Left cardiac atrium (tissue), 4 donors: ENCODE measurements around the gene CHMP1A. TPM values are rescaled to one million over a fixed set of nuclear protein-coding genes. Genes with fewer than 3 reads are reported as not detected.
A peak's percentile ranks its signal among the peaks of the same experiment; 100 is the strongest.
"Not testable (repeated sequence)": the region's sequence is repeated elsewhere in the genome, so short reads cannot be mapped to it uniquely, and the experiment has no call there.

Experiments
- ATAC-seq, 2 donors: fragments of 200-7000 bp; cut with Tn5 transposase; one replicate each; pipeline ENCODE4 v1.9.1; 2020; ENCODE audit warnings: mild to moderate bottlenecking in 2 of 2, moderate library complexity in 2 of 2
- DNase-seq: peaks from one replicate; pipeline ENCODE4 v3.0.0-alpha.2; 2020
- intact Hi-C, 2 donors: fragments of 100-400 bp; cut with DNase I; formaldehyde crosslinking; loops; one replicate each; pipeline versions ENCODE4 v1.14.1 to v1.15.1; 2022 to 2023
- total RNA-seq, 2 donors: library from RNA; stranded (reverse); fragmentation: NEBNext Ultra II Directional; extraction: Animal tissue kit (Norgen Biotek cat#: 25700); gene quantifications; one replicate each; pipeline ENCODE4 v1.2.1, GENCODE V29; 2021
- donor health status: DM: no; HTN: yes; CAD: no.
- donor health status: DM: no; HTN: yes; CAD: no; lungs with severe emphysema.
- donor health status: DM: yes; HTN: yes; CAD: no.
- donor health status: Dilated cardiomyopathy.

The CHMP1A gene
- total RNA-seq, 2 donors from 2014 or later = 41.7 to 51.9 TPM

DNA sequence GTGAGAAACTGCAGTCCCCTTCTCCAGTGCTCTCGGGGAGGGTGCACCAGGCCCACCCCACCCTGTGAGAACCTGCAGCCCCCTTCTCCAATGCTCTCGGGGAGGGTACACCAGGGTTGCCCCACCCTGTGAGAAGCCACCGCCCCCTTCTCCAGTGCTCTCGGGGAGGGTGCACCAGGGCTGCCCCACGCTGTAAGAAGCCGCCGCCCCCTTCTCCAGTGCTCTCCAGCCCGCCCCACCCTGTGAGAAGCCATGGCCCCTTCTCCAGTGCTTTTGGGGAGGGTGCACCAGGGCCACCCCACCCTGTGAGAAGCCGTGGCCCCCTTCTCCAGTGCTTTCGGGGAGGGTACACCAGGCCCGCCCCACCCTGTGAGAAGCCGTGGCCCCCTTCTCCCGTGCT lies 12.2 kb upstream of the CHMP1A start:
- no peak for ATAC-seq
- intact Hi-C loops = no loop called here

DNA sequence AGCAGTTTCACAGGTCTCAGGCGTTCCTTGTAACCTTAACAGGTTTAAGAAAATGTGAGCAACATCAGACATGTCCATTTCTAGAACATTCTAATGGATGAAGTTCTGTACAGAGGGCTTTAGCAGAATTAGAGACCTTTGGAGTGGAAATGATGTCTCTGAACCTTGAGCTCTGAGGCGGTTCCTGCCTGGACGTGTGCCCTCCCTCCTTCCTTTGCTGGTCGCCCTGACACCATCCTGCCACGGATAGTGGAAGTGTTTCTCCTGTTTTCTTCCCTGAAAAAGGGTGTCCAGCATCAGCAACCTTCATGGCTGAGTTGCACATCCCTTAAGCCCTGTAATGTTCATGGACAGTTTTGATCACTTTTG lies 11.3 kb upstream of the CHMP1A start:
- DNase-seq (no peak), ATAC-seq (no peak)
- intact Hi-C loops = no loop called here

More for the DNA sequence above, 12.2 kb upstream of the CHMP1A start:
- peak; percentile 2 for DNase-seq

DNA sequence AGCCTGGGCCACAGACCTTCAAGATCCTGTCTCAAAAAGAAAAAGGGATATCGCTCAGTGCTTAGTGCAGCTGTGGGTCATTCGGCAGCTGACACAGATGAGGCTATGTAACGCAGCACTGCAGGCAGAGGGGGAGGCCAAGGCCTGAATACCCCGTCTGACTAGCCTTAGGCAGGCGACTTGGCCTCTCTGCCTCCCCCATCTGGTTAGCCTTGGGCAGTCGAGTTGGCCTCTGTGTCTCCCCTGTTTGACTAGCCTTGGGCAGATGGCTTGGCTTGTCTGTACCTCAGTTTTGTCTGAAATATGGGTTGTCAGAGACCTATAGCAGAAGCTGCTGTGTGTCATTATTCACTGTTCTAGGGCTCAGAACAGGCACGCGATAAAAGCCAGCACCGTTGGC lies 10.1 kb upstream of the CHMP1A start:
- ATAC-seq (no peak), DNase-seq (peak; percentile 8)
- intact Hi-C loops = no loop called here

DNA sequence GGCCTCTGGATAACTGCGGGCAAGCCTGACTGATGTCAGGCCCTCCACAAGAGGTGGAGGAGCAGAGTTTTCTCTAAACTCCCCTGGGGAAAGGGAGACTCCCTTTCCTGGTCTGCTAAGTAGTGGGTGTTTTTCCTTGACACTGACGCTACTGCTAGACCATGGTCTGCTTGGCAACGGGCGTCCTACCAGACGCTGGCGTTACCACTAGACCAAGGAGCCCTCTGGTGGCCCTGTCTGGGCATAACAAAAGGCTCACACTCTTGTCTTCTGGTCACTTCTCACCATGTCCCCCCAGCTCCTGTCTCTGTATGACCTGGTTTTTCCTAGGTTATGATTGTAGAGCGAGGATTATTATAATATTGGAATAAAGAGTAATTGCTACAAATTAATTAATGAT lies 9.5 kb upstream of the CHMP1A start:
- ATAC-seq, intact Hi-C loops: not testable (repeated sequence)
- peak; percentile 20 for DNase-seq

DNA sequence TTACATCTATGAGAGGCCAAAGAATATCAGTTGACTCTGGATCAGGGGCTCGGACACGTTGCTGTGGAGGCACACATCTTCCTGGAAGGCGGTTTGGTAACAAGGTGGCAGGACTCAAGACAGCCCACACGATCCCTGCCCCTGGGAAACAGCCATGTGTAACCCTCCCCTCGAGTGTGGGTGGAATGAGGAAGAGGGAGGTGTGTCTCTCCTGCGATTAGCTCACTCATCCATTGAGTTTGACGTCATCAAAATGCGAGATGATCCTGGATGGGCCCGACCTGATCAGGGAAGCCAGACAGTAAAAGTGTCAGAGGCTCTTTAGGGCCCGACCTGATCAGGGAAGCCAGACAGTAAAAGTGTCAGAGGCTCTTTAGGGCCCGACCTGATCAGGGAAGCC lies 6.7 kb upstream of the CHMP1A start:
- intact Hi-C loops, ATAC-seq: not testable (repeated sequence)
- DNase-seq = peak; percentile 2

DNA sequence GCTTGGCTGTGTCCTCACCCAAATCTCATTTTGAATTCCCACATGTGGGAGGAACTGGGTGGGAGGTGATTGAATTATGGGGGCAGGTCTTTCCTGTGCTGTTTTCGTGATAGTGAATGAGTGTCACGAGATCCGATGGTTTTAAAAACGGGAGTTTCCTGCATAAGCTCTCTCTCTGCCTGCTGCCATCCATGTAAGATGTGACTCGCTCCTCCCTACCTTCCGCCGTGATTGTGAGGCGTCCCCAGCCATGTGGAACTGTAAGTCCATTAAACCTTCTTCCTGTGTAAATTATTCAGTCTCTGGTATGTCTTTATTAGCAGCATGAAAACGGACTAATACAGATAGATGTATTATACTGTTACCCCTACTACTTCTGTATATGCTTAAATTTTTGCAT lies 3.7 kb upstream of the CHMP1A start:
- DNase-seq (no peak), ATAC-seq (no peak)
- intact Hi-C loops = no loop called here

DNA sequence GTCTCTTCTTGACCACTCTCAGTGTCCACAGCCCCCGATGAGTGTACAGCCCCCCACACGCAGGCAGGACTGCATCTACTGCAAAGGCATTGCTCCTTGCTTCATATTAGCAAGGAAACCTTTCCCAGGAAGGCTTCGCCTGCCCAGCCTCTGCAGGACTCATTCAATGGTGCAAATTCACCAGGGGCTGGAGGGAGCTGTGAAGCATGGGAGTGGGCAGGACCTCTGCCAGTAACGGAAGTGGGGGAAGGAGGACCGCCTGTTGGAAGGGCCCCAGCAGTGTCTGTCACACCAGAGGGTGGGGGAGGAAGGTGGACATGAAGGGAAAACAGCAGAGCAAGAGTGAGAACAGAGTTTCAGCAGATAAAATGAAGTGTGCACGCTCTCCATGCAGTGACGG lies 2.6 kb upstream of the CHMP1A start:
- no peak for ATAC-seq
- peak; percentile 13 for DNase-seq
- intact Hi-C loops = no loop called here

DNA sequence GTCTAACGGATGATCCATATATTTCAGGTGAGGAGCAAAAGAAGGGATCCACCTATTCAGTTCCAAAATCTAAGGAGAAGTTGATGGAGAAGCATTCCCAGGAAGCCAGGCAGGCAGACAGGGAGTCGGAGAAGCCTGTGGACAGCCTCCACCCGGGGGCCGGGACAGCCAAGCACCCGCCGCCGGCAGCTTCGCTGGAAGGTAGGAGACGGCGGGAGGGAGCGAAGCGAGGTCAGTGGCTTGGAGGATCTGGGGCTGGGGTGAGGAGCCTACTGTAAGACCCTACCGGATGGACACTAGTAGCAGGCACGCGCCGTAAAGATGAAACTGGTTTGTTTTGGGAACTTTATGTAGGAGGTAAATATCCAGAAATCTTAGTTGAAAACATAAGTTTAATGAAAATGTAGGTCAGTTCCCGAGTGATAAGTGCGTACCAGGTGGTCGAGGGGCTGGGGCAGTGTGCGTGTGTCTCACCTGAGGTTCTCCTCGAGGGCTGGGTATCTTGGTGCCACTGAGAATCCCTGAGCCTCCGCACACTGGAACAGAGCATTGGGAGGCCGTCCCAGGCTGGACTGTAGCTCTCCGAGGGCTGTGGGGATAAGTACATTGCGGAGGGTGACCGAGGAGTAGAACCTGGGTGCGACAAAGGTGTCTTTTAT lies 842 bp upstream of the CHMP1A start:
- intact Hi-C loops = no loop called here
- ATAC-seq (peak in 1 of 2 donors; percentile 27), DNase-seq (peak; percentile 22)

DNA sequence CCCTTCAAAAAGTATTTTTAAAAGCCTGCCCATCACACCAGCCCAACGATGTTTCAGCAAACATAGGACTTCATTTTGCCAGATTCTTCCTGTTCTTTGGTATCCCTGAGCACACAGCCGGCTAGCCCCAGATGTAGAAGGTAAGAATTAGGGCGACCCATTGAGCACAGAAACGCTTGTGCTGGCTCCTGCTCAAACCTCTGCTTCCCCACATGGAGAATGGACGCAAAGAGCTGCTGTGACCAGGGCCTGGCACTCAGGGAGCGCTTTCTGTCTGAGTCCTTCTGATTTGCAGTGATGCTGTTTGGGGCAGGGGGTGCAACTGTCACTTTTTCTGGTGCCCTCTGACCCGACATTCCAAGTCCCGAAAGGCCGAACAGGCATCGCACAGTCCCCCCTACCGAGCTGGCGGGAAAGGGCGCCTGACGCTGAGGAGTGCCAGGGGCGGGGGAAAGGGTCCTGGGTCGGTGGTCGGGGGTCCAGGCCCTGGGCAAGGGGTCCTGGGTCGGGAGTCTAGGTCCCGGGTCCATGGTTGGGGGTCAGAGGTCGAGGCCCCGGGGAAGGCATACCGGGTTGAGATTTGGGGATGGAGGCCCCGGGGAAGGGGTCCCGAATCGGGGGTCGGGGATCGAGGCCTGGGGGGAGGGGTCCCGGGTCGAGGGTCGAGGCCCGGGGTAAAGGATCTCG lies 930 bp downstream of the CHMP1A start:
- intact Hi-C loops = no loop called here
- ATAC-seq = no peak
- no peak for DNase-seq

DNA sequence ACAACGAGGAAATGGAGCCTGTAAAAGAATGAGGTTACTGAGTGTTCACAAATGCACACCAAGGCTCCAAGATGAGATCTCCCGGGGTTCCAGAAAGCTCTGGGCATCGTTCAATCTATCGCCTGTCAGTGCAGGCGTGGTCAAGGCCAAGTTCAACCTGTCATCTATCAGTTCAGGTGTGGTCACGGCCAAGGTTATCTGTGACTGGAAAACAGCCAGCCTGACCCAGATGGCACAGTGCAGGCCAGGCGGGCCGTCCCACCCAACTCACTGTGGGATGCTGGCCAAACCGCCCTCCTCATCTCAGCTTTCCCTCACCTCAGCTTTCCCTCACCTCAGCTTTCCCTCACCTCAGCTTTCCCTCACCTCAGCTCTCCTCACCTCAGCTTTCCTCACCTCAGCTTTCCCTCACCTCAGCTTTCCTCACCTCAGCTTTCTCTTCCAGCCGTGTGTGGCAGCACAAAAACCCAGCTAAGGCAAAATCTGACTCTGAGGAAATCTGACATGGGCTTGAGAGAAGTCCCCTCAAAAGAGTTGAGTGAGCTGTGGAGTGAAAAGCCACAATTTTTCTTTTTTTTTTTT lies 2.4 kb downstream of the CHMP1A start:
- ATAC-seq (no peak), DNase-seq (peak; percentile 11)
- intact Hi-C loops = no loop called here

DNA sequence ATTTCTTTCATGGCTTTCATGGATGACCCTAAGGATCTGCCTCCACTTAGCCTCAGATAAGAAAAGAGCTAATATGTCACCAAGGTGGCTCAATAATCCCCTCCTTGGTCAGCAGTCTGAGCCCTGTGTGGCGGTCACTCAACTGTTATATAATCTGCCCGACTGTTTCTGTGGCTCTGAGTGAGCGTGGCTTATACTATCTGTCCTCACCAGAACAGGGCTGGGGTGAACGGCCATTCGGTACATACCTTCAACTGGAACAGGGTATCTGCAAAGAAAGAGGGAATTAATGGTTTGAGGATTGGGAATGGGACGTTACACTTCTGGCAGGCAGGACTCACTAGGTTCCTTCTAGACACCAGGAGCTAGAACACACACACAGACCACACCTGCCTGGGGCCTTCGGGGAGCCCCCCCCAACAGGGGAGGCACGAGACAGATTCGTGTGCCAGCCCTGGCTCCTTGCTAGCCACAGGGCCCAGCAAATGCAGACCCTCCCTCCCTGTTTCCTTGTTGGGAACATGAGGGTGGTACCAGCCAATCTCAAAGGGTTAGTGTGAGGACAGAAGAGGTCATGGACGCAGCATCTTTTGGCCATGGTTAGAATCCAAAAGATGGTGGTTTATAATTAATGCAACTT lies 3.7 kb downstream of the CHMP1A start:
- DNase-seq (no peak), ATAC-seq (no peak)
- intact Hi-C loops = no loop called here

DNA sequence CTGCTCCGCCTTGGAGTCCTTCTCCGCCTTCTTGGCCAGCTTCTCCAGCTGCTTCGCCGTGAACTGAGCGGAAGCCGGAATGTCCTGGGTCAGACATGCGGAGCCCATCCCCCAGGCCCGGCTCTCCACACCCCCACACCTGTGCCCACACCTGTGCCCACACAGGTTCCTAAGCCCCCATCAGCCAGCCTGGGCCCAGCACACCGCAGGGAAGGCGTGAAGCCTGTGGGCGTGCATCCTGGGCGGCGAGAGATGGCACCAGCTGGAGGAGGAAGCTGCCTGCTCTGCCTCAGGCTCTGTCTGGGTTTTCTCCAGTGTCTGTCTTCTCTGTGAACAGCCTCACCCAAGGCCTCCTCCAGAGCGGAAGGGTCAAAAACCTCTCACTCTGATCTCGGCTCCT lies 5.9 kb downstream of the CHMP1A start:
- no peak for ATAC-seq
- intact Hi-C loops = no loop called here
- DNase-seq = no peak

DNA sequence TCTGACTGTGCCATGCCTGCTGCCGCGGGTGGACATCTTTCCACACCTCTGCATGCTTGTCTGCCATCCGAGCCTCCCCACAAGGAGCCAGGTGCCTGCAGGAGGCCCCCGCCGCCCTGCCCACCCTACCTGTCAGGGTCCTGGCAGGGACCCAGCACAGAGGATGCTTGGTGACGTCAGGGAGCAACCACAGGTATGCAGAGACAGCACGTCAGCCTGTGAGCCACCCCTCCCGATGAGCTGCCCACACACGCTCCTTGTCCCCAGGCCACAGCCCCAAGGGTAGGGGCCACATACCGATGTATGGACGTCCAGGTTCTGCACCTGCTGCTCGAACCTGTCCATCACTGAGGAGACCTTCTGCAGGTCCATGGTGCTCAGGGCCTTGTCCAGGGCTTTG lies 10.6 kb downstream of the CHMP1A start:
- ATAC-seq (no peak), DNase-seq (no peak)
- intact Hi-C loops = no loop called here

DNA sequence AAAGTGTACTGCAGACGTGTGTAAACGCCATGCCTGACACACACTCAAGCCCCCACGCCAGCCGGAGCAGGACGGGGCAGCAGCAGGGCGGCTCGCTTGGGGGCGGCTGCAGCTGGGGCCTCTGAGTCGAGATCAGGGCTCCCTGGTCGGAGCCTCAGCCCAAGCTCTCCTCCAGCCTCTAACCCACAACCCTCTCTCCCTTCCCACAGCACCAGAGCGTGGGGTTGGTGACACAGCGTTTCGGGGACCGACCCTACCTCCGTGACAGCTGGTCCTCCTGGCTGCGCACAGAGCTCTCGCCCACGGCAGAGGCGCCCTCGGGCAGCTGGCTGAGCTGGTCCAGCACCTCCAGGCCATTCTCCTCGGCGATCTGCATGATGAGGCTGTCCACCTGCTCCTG lies 11.2 kb downstream of the CHMP1A start:
- DNase-seq (no peak), ATAC-seq (no peak)
- intact Hi-C loops = no loop called here

DNA sequence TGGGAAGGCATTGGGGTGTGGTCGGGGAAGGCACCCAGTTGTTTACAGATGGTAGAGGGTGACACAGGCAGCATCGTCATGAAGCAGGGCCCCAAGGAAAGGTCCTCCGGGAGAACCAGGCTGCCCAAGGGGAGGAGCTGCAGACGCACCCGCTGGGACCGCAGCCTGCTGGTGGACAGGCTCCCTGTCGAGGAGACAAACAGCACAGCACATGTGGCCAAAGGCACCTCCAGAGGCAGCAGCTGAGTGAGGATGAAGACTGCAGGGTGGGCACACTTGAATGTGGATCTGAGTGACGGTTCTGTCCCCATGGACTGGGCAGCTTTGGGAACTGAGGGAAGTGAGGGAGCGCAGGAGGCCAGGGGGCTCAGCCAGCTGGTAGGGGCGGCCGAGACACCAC lies 12.4 kb downstream of the CHMP1A start:
- no peak for ATAC-seq
- no peak for DNase-seq
- intact Hi-C loops = no loop called here

DNA sequence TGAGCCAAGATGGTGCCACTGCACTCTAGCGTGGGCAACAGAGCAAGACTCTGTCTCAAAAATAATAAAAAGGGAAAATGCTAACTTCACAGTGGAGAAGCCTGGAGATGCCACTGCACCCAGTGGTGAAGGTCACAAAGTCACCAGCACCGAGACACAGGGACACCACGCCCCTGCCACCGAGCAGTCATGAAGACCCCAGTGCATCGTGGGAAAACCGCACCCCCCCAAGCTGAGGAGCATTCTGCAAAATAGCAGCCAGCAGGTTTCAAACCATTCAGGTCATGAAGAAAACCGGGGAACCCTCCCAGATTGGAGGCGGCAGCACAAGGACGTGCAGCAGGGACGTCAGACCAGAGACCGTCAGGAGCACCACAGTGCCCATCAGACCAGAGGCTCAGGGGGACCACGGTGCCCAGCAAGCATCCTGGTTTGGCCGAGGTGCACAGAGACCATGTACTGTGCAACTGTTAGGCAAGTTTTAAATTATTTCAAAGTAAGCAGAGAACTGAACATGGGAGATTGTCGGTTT lies 13.7 kb downstream of the CHMP1A start:
- ATAC-seq (no peak), DNase-seq (no peak)
- intact Hi-C loops = loop anchor here in 1 of 2 donors (5.0 kb wide), 1 partner anchor 72 kb away; no protein-coding TSS in a partner anchor

DNA sequence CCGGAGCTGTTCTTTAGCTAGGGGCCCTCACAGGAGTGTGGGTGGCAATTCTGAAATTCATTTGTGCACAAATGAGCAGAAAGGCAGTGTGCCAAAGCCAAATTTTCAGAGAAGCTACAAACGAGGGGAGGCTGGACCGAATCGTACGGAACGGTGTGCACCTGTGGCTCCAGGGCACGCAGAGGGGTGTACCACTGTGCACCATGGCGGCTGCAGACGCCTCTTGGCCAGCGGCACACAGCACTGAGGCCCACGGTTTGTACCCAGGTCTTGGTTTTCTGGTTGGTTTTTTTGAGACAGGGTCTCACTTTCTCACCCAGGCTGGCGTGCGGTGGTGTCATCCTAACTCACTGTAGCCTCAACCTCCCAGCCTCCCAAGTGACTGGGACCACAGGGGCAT lies 14.9 kb downstream of the CHMP1A start:
- no peak for DNase-seq
- ATAC-seq = no peak
- intact Hi-C loops = loop anchor here in 1 of 2 donors (5.0 kb wide), 1 partner anchor 70 kb away; no protein-coding TSS in a partner anchor

DNA sequence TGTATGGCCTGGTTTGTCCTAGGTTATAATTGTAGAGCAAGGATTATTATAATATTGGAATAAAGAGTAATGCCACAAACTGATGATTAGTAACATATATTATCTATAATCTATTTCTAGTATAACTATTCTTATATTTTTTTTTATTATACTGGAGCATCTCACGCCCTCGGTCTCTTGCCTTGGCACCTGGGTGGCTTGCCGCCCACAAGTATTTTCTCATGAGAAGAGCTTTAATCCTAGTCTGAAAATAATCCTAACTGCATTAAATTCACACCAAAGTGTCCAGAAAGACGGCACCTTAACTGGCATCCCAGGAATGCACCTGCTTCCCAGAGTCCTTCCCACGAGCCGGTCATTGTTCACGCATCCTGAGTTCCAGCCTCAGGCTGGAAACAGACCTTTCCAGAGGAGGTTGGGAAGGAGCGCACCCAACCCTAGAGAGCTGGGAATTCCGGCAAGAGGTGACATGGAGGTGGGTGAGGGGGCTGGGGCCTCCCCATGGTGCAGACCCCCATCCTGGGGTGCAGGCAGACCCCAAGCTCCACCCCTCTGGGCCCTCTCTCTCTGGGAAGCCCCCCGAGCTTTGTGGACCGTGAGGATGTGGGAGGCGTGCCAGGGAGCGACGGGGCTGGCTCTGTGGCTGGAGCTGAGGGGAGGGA lies 15.9 kb downstream of the CHMP1A start:
- intact Hi-C loops = loop anchor here in 1 of 2 donors (5.0 kb wide), 1 partner anchor 69 kb away; no protein-coding TSS in a partner anchor
- ATAC-seq (no peak), DNase-seq (no peak)

DNA sequence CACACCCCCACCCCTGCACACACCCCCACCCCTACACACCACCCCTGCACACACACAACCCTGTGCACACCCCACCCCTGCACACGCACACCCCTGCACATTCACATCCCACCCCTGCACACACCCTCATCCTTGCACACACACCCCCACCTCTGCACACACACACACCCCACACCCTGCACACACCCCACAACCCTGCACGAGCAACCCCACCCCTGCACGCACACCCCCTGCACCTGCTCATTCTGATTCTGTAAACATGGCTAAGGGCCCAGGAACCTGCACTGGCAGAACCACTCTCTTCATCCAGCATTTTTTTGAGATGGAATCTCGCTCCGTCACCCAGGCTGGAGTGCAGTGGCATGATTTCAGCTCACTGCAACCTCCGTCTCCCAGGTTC lies 18.1 kb downstream of the CHMP1A start:
- intact Hi-C loops = no loop called here
- DNase-seq = no peak
- no peak for ATAC-seq
